ENCODE results near the gene MFN1.
"Not testable (repeated sequence)": the region's sequence is repeated elsewhere in the genome, so short reads cannot be mapped to it uniquely, and the experiment has no call there.

Gene MFN1

GRCh38 chr3:179347345-179348194, at the start of gene MFN1:
Gene MFN1 (plus strand): TSS chr3:179347709. CDS start chr3:179348852, 1,143 bp downstream.
- H3K9me3 Mint-ChIP-seq, result no peaks in the 10 kb centered on the region
- peak within 1 kb of the TSS; percentile 93 to 94 for H3K4me3 Mint-ChIP-seq
- no peaks in the 10 kb centered on the region for H3K27me3 Mint-ChIP-seq
- peak within 1 kb of the TSS; percentile 94 to 96 for H3K27ac Mint-ChIP-seq
- DNase-seq (peak; percentile 79 to 90), ATAC-seq (peak; percentile 98)
- peaks cover 15% of the 10 kb centered on the region for H3K4me1 Mint-ChIP-seq

- DNase-seq, result no peak
- Mint-ChIP-seq H3K4me1 (no peaks in the 10 kb centered on the region), H3K4me3 (no peak overlapping the region), H3K27me3 (peaks cover under 1% of the 10 kb centered on the region), H3K9me3 (no peaks in the 10 kb centered on the region), H3K27ac (no peak overlapping the region)
- no peak for ATAC-seq
Observed at GRCh38 chr3:179297971-179298725, 49.4 kb upstream of the MFN1 start.

GRCh38 chr3:179299316-179299715, 48.2 kb upstream of the MFN1 start:
- ATAC-seq (no peak), DNase-seq (no peak)
- H3K27me3 Mint-ChIP-seq, result peaks cover 12% of the 10 kb centered on the region
- no peaks in the 10 kb centered on the region for H3K9me3 Mint-ChIP-seq
- no peak overlapping the region for H3K4me3 Mint-ChIP-seq
- no peaks in the 10 kb centered on the region for H3K4me1 Mint-ChIP-seq
- no peak overlapping the region for H3K27ac Mint-ChIP-seq

- no peak for DNase-seq
- Mint-ChIP-seq H3K4me3 (no peak overlapping the region), H3K4me1 (no peaks in the 10 kb centered on the region), H3K9me3 (no peaks in the 10 kb centered on the region), H3K27ac (no peak overlapping the region), H3K27me3 (peaks cover 12% of the 10 kb centered on the region)
- ATAC-seq, result no peak
Observed at GRCh38 chr3:179299999-179300613, 47.4 kb upstream of the MFN1 start.

GRCh38 chr3:179301645-179302044, 45.9 kb upstream of the MFN1 start:
- ATAC-seq (no peak), DNase-seq (no peak)
- Mint-ChIP-seq H3K4me1 (no peaks in the 10 kb centered on the region), H3K27ac (no peak overlapping the region), H3K9me3 (no peaks in the 10 kb centered on the region), H3K27me3 (peaks cover 19% of the 10 kb centered on the region), H3K4me3 (no peak overlapping the region)

GRCh38 chr3:179302111-179302510, 45.4 kb upstream of the MFN1 start:
- Mint-ChIP-seq H3K27ac (no peak overlapping the region), H3K4me3 (no peak overlapping the region), H3K27me3 (peaks cover 19% of the 10 kb centered on the region), H3K9me3 (no peaks in the 10 kb centered on the region), H3K4me1 (no peaks in the 10 kb centered on the region)
- ATAC-seq (no peak), DNase-seq (no peak)

- Mint-ChIP-seq H3K4me1 (no peaks in the 10 kb centered on the region), H3K27ac (no peak overlapping the region), H3K27me3 (peaks cover 19% of the 10 kb centered on the region), H3K4me3 (no peak overlapping the region), H3K9me3 (no peaks in the 10 kb centered on the region)
- DNase-seq, result no peak
- ATAC-seq, result no peak
Observed at GRCh38 chr3:179304605-179305004, 42.9 kb upstream of the MFN1 start.

- not testable (repeated sequence) for H3K4me1 Mint-ChIP-seq, ATAC-seq, H3K27ac Mint-ChIP-seq, H3K4me3 Mint-ChIP-seq, H3K9me3 Mint-ChIP-seq, DNase-seq
- peaks cover 19% of the 10 kb centered on the region for H3K27me3 Mint-ChIP-seq
Observed at GRCh38 chr3:179307362-179307761, 40.1 kb upstream of the MFN1 start.

GRCh38 chr3:179308001-179308400, 39.5 kb upstream of the MFN1 start:
- DNase-seq (no peak), ATAC-seq (no peak)
- Mint-ChIP-seq H3K9me3 (no peaks in the 10 kb centered on the region), H3K4me3 (no peak overlapping the region), H3K4me1 (no peaks in the 10 kb centered on the region), H3K27me3 (peaks cover 19% of the 10 kb centered on the region), H3K27ac (no peak overlapping the region)

- H3K4me1 Mint-ChIP-seq, result no peaks in the 10 kb centered on the region
- peaks cover 6% of the 10 kb centered on the region for H3K27me3 Mint-ChIP-seq
- H3K4me3 Mint-ChIP-seq, result no peak overlapping the region
- DNase-seq (no peak), ATAC-seq (peak; percentile 57)
- no peak overlapping the region for H3K27ac Mint-ChIP-seq
- no peaks in the 10 kb centered on the region for H3K9me3 Mint-ChIP-seq
Observed at GRCh38 chr3:179309225-179310078, 38.1 kb upstream of the MFN1 start.

- no peaks in the 10 kb centered on the region for H3K9me3 Mint-ChIP-seq
- H3K4me3 Mint-ChIP-seq, result no peak overlapping the region
- DNase-seq (no peak), ATAC-seq (no peak)
- H3K4me1 Mint-ChIP-seq, result peaks cover 26% of the 10 kb centered on the region
- H3K27me3 Mint-ChIP-seq, result no peaks in the 10 kb centered on the region
- H3K27ac Mint-ChIP-seq, result no peak overlapping the region
Observed at GRCh38 chr3:179318876-179319275, 28.6 kb upstream of the MFN1 start.

- DNase-seq (no peak), ATAC-seq (no peak)
- peaks cover 34% of the 10 kb centered on the region for H3K4me1 Mint-ChIP-seq
- peak overlapping the region; percentile 83 to 90 for H3K4me3 Mint-ChIP-seq
- H3K9me3 Mint-ChIP-seq, result no peaks in the 10 kb centered on the region
- H3K27ac Mint-ChIP-seq, result peak overlapping the region in 1 of 2 donors; percentile 64
- H3K27me3 Mint-ChIP-seq, result no peaks in the 10 kb centered on the region
Observed at GRCh38 chr3:179321668-179322285, 25.7 kb upstream of the MFN1 start.

- ATAC-seq (peak; percentile 91), DNase-seq (peak; percentile 87)
- no peaks in the 10 kb centered on the region for H3K27me3 Mint-ChIP-seq
- peaks cover 33% of the 10 kb centered on the region for H3K4me1 Mint-ChIP-seq
- H3K9me3 Mint-ChIP-seq, result no peaks in the 10 kb centered on the region
- peak within 1 kb of the TSS; percentile 90 to 97 for H3K4me3 Mint-ChIP-seq
- peak within 1 kb of the TSS; percentile 96 to 97 for H3K27ac Mint-ChIP-seq
Observed at GRCh38 chr3:179322286-179323196, 25.0 kb upstream of the MFN1 start, which contains the start of gene ZNF639. Gene ZNF639 (plus strand): TSS chr3:179323031. CDS start chr3:179328294, 5,263 bp downstream.

Measured in stimulated activated naive CD8-positive, alpha-beta T cell treated with anti-CD3 and anti-CD28 coated beads, Interleukin-15, amount 100 ng/mL, for 72 hours (primary cell).